Tibial nerve (tissue), 4 donors: ENCODE data around the gene SLIT3. TPM values are rescaled to one million over a fixed set of nuclear protein-coding genes. Genes with fewer than 3 reads are reported as not detected.
A peak's percentile ranks its signal among the peaks of the same experiment; 100 is the strongest.

Experiments used
- DNase-seq, 2 donors: peaks; one replicate each; pipeline ENCODE4 v3.0.0-alpha.2; 2019; ENCODE audit warnings: low spot score in 2 of 2
- H3K27ac ChIP-seq, 4 donors: fragments of 200-600 bp; sonication (generic) in 3 of 4; one replicate each; pipeline ENCODE4 v1.5.1; 2017 to 2019; ENCODE audit warnings: mild to moderate bottlenecking in 1 of 4
- H3K27me3 ChIP-seq, 2 donors: fragments of 200-600 bp; sonication (generic) in 1 of 2; one replicate each; pipeline versions ENCODE4 v1.5.1 to v1.6.0; 2017 to 2019
- H3K36me3 ChIP-seq, 3 donors: fragments of 200-600 bp; sonication (generic); one replicate each; pipeline ENCODE4 v1.5.1; 2018 to 2019
- H3K4me1 ChIP-seq, 4 donors: fragments of 200-600 bp; sonication (generic) in 3 of 4; one replicate each; pipeline ENCODE4 v1.5.1; 2017 to 2019
- H3K4me3 ChIP-seq, 4 donors: fragments of 200-600 bp; sonication (generic) in 3 of 4; one replicate each; pipeline ENCODE4 v1.5.1; 2017 to 2019; ENCODE audit warnings: mild to moderate bottlenecking in 1 of 4, moderate library complexity in 1 of 4
- H3K9me3 ChIP-seq, 4 donors: fragments of 200-600 bp; sonication (generic) in 3 of 4; one replicate each; pipeline ENCODE4 v1.5.1; 2017 to 2019
- CTCF ChIP-seq, 5 experiments: fragments of 200-600 bp in 3 of 5; fragments of 450-650 bp in 2 of 5; sonication (generic) in 3 of 5; IDR thresholded peaks; one replicate each; pipeline ENCODE4 v1.5.1; 2016 to 2019; ENCODE audit warnings: antibody characterized with exemption in 5 of 5, mild to moderate bottlenecking in 3 of 5, moderate library complexity in 2 of 5
- EP300 ChIP-seq, 2 donors: sonication (generic); formaldehyde crosslinking; IDR thresholded peaks; one replicate each; pipeline ENCODE4 v1.6.1; 2017; ENCODE audit warnings: antibody characterized with exemption in 2 of 2, mild to moderate bottlenecking in 1 of 2
- POLR2A ChIP-seq, 2 donors: fragments of 450-650 bp; IDR thresholded peaks; one replicate each; pipeline ENCODE4 v1.6.1; 2017; ENCODE audit warnings: antibody characterized with exemption in 2 of 2, mild to moderate bottlenecking in 2 of 2, moderate library complexity in 2 of 2
- WGBS, 2 donors: methylation state at CpG; one replicate each; pipeline ENCODE4 v1.1.5; 2018; 5-methylcytosine and 5-hydroxymethylcytosine counted together
- total RNA-seq, 4 donors: library from RNA; depleted of rRNA; stranded (reverse); fragments of >200 nt; gene quantifications; one replicate each; pipeline ENCODE4 v1.1.0, GENCODE V29; 2016

Gene SLIT3
- total RNA-seq: 10 to 100 TPM; 16.6 to 39.0 (median 20.2) TPM

DNA sequence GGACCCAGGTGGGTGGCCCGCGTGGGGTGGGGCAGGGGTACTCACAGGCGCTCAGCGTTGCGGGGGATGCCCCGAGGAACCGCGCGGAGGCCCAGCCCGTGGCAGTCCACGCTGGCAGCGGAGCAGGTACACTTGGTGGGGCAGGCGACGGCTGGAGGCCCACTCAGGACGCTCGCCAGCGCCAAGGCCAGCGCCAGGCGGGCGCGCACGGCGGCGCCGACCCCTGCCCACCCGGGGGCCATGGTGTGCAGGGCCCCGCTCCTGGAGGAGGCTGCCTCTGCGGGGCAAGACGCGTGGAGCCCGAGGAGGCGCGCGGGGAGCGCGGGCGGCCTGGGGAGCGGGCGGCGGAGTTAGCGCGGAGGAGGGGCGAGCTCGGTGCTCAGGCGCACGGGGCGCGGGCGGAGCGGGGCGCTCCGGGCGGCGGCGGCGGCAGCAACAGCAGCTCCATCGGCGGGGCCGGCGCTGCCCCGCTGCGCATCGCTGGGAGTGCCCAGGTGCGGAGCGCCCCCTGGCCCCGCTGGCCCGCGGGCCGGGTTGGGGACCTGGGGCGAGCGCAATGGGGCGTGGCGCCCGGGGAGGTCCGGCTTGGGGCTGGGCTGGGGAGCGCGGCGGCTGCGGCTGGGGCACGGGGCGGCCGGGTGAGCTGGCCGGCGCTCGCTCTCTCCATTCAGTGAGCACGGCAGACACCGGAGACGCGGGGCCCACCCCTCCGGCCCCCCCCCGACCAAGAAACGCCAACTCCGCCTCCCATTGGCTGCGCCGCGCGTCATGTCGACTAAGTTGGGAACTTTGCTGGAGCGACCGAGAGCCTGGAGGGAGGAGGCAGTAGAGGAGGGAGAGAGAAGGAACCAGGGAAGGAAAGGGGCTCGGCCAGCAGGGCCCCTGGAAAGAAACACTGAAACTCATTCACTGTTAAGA, at the start of gene SLIT3:
SLIT3 (minus strand) TSS at position 672 of the 918 bp plus-strand sequence; CDS start at position 242, 430 bp downstream.
- TF ChIP-seq POLR2A (IDR thresholded peaks at IDR 0.05) (no peak), CTCF (IDR thresholded peaks at IDR 0.05) (peak in 1 of 5 experiments; percentile 10)
- H3K36me3 ChIP-seq: no peaks in the 10 kb centered on the region
- peak within 1 kb of the TSS; percentile 35 to 68 (median 64) for H3K27ac ChIP-seq
- WGBS, 2 donors: 0 to 4% methylated on average over 10 to 32 of the region's 101 CpGs
- DNase-seq: peak; percentile 35 to 40
- H3K4me1 ChIP-seq: peaks cover 0 to 40% (median 4%) of the 10 kb centered on the region in 4 donors
- H3K4me3 ChIP-seq: peak within 1 kb of the TSS; percentile 32 to 53 (median 37)
- peaks cover 0 to 5% of the 10 kb centered on the region in 2 donors for H3K27me3 ChIP-seq
- no peaks in the 10 kb centered on the region for H3K9me3 ChIP-seq

DNA sequence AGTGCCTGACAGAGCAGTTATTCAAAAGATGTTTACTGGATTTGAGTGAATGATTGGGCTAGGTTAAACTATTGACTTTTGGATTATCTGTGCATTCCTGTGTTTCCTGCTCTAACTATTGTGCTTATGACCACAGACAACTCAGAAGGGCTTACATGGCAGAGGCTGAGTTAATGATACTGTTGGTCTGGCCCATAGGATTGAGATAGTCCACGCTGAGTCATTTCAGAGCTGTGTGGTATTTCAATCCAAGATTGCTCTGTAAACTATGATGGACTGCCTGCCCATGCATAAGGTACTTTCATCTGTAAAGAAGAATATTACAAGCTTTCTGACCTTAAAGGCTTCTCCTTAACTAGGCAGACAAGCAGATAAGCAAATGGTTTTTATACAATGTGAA, 49.1 kb upstream of the SLIT3 start:
- TF ChIP-seq POLR2A (IDR thresholded peaks at IDR 0.05): no peak
- no peak for TF ChIP-seq CTCF (IDR thresholded peaks at IDR 0.05)
- no peak for TF ChIP-seq EP300 (IDR thresholded peaks at IDR 0.05)
- 70 to 82% methylated on average over 1 of the region's 1 CpG for WGBS, 2 donors
- no peaks in the 10 kb centered on the region for H3K36me3 ChIP-seq
- H3K27ac ChIP-seq: no peak overlapping the region
- DNase-seq: no peak
- H3K27me3 ChIP-seq: no peaks in the 10 kb centered on the region
- no peaks in the 10 kb centered on the region for H3K4me1 ChIP-seq
- peaks cover 0 to 2% (median 0%) of the 10 kb centered on the region in 4 donors for H3K9me3 ChIP-seq
- no peak overlapping the region for H3K4me3 ChIP-seq

- no peak for DNase-seq
- no peaks in the 10 kb centered on the region for H3K36me3 ChIP-seq
- no peaks in the 10 kb centered on the region for H3K9me3 ChIP-seq
- WGBS, 2 donors: 68 to 71% methylated on average over 2 of the region's 2 CpGs
- H3K4me1 ChIP-seq: no peaks in the 10 kb centered on the region
- H3K27ac ChIP-seq: peak overlapping the region in 1 of 4 donors; percentile 8
- TF ChIP-seq EP300 (IDR thresholded peaks at IDR 0.05) (no peak), POLR2A (IDR thresholded peaks at IDR 0.05) (no peak), CTCF (IDR thresholded peaks at IDR 0.05) (no peak)
- no peaks in the 10 kb centered on the region for H3K27me3 ChIP-seq
- H3K4me3 ChIP-seq: no peak overlapping the region
Measured at GRCh38 chr5:169347786-169348185, 46.8 kb upstream of the SLIT3 start.

DNA sequence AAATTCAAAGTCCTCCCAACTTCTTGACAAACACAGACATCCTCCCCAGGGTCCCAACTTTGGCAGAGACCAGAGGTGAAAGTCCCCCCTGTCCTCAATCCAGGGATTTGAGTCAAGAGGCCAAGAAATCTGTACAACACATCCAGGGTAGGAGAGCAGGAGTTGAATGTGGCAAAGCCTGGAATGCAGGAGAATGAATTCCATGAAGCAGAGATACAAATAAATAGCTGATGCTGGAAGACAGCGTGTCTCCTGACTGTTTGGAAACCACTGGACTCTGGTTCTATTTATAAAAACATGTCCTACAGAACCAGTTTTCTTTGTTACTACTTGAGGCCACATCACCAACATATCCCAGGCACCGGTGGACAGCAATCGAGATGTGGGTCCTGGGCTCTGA, 43.7 kb upstream of the SLIT3 start:
- WGBS, 2 donors: 73 to 76% methylated on average over 3 of the region's 3 CpGs
- H3K36me3 ChIP-seq: no peaks in the 10 kb centered on the region
- no peaks in the 10 kb centered on the region for H3K4me1 ChIP-seq
- no peak for DNase-seq
- no peaks in the 10 kb centered on the region for H3K9me3 ChIP-seq
- H3K4me3 ChIP-seq: no peak overlapping the region
- no peaks in the 10 kb centered on the region for H3K27me3 ChIP-seq
- TF ChIP-seq POLR2A (IDR thresholded peaks at IDR 0.05) (no peak), EP300 (IDR thresholded peaks at IDR 0.05) (no peak), CTCF (IDR thresholded peaks at IDR 0.05) (no peak)
- no peak overlapping the region for H3K27ac ChIP-seq

DNA sequence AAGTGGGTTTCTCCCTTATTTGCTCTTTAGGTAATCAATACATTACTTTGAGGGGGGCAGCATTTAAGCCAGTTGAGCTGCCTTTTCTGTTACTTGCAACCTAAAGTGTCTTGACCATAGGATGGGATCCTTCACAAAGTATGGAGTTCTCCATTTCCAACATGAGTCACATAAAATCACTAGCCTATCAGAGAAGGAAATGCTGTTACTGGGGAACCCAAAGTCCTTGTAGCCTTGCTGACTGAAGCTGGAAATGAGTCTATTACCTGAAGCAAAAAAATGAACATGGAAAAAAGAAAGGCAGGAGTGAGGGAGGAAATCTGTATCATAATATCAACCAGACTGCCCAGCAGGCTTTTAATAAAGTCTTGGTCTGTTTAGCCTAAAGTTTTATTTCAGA, 42.8 kb upstream of the SLIT3 start:
- Histone ChIP-seq H3K4me3 (no peak overlapping the region), H3K27me3 (no peaks in the 10 kb centered on the region), H3K27ac (no peak overlapping the region), H3K4me1 (no peaks in the 10 kb centered on the region), H3K36me3 (no peaks in the 10 kb centered on the region), H3K9me3 (no peaks in the 10 kb centered on the region)
- no peak for TF ChIP-seq CTCF (IDR thresholded peaks at IDR 0.05)
- no peak for TF ChIP-seq POLR2A (IDR thresholded peaks at IDR 0.05)
- TF ChIP-seq EP300 (IDR thresholded peaks at IDR 0.05): no peak
- DNase-seq: no peak
